H1 (cell line): Measurements from ENCODE around the gene MRRF. TPM values are rescaled to one million over a fixed set of nuclear protein-coding genes. Genes with fewer than 3 reads are reported as not detected.

Source experiments
- BRCA1 ChIP-seq: IDR thresholded peaks from 2 replicates; pipeline ENCODE4 v1.6.1; 2012; ENCODE audit warnings: low read depth, low read length, improper control_type of control experiment
- RNF2 ChIP-seq: fragments of 200-900, 300-1000 bp; sonication (generic); IDR thresholded peaks from 2 replicates; pipeline ENCODE4 v1.7.1; 2016; ENCODE audit warnings: borderline replicate concordance, low read depth, mild to moderate bottlenecking, antibody characterized with exemption, low read length; ENCODE audit not compliant: poor library complexity, severe bottlenecking; ENCODE audit errors: missing control alignments
- ZNF274 ChIP-seq: IDR thresholded peaks from 2 replicates; pipeline ENCODE4 v1.7.0; 2012; ENCODE audit warnings: low read length, borderline replicate concordance; ENCODE audit errors: extremely low read depth
- polyA plus RNA-seq, 7 experiments: library from polyadenylated mRNA; depleted of rRNA in 3 of 7; stranded (reverse) in 5 of 7; unstranded in 2 of 7; fragments of >200 nt in 5 of 7; fragments of 200-250 nt in 2 of 7; gene quantifications; 1 replicate in 5 of 7; 2 replicates in 1 of 7; 4 replicates in 1 of 7; pipeline versions ENCODE4 v1.2.1 to v1.2.3, GENCODE V29; 2011 to 2013; ENCODE audit warnings: missing spikeins in 2 of 7, mixed read lengths in 2 of 7
- total RNA-seq: library from RNA; stranded (reverse); fragmentation: NEBNext Ultra II Directional; extraction: Animal tissue kit (Norgen Biotek cat#: 25700); gene quantifications from 2 replicates; pipeline ENCODE4 v1.2.1, GENCODE V29; 2021
- TF ChIP-seq, protein P1 (sequence below): fragments of 300-600 bp; sonication (generic); IDR thresholded peaks from 2 replicates; pipeline ENCODE4 v1.7.1; 2012; ENCODE audit warnings: low read length, moderate library complexity, mild to moderate bottlenecking, inconsistent platforms; ENCODE audit not compliant: insufficient replicate concordance
- TF ChIP-seq, protein P2 (sequence below), 3 experiments: IDR thresholded peaks; 1 replicate in 2 of 3; 2 replicates in 1 of 3; pipeline versions ENCODE4 v1.5.1 to v1.6.1; 2011; ENCODE audit warnings: low read length in 3 of 3, mild to moderate bottlenecking in 3 of 3, inconsistent platforms in 2 of 3, low read depth in 1 of 3, moderate library complexity in 1 of 3; ENCODE audit not compliant: insufficient read depth in 1 of 3; ENCODE audit errors: control extremely low read depth in 1 of 3

MRRF gene
- total and polyA plus RNA-seq, 2 of the 8 experiments (the other 6 are each of a cell fraction or from before 2014, with no cell fraction given) = 29.4 to 47.8 TPM

DNA sequence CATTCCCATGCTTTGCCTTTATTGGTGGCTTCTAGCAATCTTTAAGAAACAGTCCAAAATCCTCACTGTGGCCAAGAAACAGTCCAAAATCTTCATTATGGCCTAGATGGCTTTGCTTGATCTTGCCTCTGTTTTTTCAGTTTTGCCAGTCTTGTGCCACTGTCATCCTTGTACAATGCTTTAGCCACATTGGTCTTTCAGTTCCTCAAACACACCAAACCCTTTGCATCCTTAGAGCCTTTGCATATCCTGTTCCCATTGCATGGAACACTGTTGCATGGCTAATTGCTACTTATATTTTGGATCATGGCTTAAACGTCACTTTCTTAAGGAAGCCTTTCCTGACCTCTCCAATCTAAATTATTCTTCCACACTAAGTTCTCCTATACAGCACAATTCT lies 22.1 kb downstream of the MRRF start (continued):
- TF ChIP-seq, protein P1, sequence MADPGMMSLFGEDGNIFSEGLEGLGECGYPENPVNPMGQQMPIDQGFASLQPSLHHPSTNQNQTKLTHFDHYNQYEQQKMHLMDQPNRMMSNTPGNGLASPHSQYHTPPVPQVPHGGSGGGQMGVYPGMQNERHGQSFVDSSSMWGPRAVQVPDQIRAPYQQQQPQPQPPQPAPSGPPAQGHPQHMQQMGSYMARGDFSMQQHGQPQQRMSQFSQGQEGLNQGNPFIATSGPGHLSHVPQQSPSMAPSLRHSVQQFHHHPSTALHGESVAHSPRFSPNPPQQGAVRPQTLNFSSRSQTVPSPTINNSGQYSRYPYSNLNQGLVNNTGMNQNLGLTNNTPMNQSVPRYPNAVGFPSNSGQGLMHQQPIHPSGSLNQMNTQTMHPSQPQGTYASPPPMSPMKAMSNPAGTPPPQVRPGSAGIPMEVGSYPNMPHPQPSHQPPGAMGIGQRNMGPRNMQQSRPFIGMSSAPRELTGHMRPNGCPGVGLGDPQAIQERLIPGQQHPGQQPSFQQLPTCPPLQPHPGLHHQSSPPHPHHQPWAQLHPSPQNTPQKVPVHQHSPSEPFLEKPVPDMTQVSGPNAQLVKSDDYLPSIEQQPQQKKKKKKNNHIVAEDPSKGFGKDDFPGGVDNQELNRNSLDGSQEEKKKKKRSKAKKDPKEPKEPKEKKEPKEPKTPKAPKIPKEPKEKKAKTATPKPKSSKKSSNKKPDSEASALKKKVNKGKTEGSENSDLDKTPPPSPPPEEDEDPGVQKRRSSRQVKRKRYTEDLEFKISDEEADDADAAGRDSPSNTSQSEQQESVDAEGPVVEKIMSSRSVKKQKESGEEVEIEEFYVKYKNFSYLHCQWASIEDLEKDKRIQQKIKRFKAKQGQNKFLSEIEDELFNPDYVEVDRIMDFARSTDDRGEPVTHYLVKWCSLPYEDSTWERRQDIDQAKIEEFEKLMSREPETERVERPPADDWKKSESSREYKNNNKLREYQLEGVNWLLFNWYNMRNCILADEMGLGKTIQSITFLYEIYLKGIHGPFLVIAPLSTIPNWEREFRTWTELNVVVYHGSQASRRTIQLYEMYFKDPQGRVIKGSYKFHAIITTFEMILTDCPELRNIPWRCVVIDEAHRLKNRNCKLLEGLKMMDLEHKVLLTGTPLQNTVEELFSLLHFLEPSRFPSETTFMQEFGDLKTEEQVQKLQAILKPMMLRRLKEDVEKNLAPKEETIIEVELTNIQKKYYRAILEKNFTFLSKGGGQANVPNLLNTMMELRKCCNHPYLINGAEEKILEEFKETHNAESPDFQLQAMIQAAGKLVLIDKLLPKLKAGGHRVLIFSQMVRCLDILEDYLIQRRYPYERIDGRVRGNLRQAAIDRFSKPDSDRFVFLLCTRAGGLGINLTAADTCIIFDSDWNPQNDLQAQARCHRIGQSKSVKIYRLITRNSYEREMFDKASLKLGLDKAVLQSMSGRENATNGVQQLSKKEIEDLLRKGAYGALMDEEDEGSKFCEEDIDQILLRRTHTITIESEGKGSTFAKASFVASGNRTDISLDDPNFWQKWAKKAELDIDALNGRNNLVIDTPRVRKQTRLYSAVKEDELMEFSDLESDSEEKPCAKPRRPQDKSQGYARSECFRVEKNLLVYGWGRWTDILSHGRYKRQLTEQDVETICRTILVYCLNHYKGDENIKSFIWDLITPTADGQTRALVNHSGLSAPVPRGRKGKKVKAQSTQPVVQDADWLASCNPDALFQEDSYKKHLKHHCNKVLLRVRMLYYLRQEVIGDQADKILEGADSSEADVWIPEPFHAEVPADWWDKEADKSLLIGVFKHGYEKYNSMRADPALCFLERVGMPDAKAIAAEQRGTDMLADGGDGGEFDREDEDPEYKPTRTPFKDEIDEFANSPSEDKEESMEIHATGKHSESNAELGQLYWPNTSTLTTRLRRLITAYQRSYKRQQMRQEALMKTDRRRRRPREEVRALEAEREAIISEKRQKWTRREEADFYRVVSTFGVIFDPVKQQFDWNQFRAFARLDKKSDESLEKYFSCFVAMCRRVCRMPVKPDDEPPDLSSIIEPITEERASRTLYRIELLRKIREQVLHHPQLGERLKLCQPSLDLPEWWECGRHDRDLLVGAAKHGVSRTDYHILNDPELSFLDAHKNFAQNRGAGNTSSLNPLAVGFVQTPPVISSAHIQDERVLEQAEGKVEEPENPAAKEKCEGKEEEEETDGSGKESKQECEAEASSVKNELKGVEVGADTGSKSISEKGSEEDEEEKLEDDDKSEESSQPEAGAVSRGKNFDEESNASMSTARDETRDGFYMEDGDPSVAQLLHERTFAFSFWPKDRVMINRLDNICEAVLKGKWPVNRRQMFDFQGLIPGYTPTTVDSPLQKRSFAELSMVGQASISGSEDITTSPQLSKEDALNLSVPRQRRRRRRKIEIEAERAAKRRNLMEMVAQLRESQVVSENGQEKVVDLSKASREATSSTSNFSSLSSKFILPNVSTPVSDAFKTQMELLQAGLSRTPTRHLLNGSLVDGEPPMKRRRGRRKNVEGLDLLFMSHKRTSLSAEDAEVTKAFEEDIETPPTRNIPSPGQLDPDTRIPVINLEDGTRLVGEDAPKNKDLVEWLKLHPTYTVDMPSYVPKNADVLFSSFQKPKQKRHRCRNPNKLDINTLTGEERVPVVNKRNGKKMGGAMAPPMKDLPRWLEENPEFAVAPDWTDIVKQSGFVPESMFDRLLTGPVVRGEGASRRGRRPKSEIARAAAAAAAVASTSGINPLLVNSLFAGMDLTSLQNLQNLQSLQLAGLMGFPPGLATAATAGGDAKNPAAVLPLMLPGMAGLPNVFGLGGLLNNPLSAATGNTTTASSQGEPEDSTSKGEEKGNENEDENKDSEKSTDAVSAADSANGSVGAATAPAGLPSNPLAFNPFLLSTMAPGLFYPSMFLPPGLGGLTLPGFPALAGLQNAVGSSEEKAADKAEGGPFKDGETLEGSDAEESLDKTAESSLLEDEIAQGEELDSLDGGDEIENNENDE = no peak
- no peak for TF ChIP-seq BRCA1
- TF ChIP-seq, protein P2, sequence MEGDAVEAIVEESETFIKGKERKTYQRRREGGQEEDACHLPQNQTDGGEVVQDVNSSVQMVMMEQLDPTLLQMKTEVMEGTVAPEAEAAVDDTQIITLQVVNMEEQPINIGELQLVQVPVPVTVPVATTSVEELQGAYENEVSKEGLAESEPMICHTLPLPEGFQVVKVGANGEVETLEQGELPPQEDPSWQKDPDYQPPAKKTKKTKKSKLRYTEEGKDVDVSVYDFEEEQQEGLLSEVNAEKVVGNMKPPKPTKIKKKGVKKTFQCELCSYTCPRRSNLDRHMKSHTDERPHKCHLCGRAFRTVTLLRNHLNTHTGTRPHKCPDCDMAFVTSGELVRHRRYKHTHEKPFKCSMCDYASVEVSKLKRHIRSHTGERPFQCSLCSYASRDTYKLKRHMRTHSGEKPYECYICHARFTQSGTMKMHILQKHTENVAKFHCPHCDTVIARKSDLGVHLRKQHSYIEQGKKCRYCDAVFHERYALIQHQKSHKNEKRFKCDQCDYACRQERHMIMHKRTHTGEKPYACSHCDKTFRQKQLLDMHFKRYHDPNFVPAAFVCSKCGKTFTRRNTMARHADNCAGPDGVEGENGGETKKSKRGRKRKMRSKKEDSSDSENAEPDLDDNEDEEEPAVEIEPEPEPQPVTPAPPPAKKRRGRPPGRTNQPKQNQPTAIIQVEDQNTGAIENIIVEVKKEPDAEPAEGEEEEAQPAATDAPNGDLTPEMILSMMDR (IDR thresholded peaks at IDR 0.05; ENCODE audit: control extremely low read depth in 1 of 3, insufficient read depth in 1 of 3, low read depth in 1 of 3, low read length in 3 of 3) = no peak
- TF ChIP-seq ZNF274 = no peak
- TF ChIP-seq RNF2 = no peak
